HL-60/S4 treated with phorbol 12-myristate 13-acetate at 8.2 ng/mL for 4 days and 3 days (cell line): Measurements from ENCODE around the gene NDC1.
"Not testable (repeated sequence)": the region's sequence is repeated elsewhere in the genome, so short reads cannot be mapped to it uniquely, and the experiment has no call there.

ENCODE experiments used
- in situ Hi-C: fragments of 300-500 bp; cut with MboI; formaldehyde crosslinking; loops from 2 replicates; pipeline ENCODE4 v1.15.0; 2022; ENCODE audit warnings: low sequenced_read_pairs

NDC1 gene

GRCh38 chr1:53826367-53826766, 11.7 kb downstream of the NDC1 start:
- in situ Hi-C loops, result no loop called here

GRCh38 chr1:53825306-53825705, 12.8 kb downstream of the NDC1 start:
- in situ Hi-C loops, result no loop called here

GRCh38 chr1:53822931-53823330, 15.2 kb downstream of the NDC1 start:
- in situ Hi-C loops, result no loop called here

- in situ Hi-C loops, result no loop called here
Observed at GRCh38 chr1:53821380-53821779, 16.7 kb downstream of the NDC1 start.

- in situ Hi-C loops, result no loop called here
Observed at GRCh38 chr1:53819387-53819786, 18.7 kb downstream of the NDC1 start.

GRCh38 chr1:53816584-53816983, 21.5 kb downstream of the NDC1 start:
- in situ Hi-C loops, result not testable (repeated sequence)

GRCh38 chr1:53815484-53815883, 22.6 kb downstream of the NDC1 start:
- in situ Hi-C loops, result not testable (repeated sequence)

- in situ Hi-C loops, result no loop called here
Observed at GRCh38 chr1:53811414-53811851, 26.7 kb downstream of the NDC1 start.

GRCh38 chr1:53810497-53810896, 27.6 kb downstream of the NDC1 start:
- in situ Hi-C loops, result no loop called here

GRCh38 chr1:53810007-53810406, 28.1 kb downstream of the NDC1 start:
- in situ Hi-C loops, result no loop called here

- in situ Hi-C loops, result no loop called here
Observed at GRCh38 chr1:53807916-53808315, 30.2 kb downstream of the NDC1 start.

GRCh38 chr1:53804791-53805505, 33.1 kb downstream of the NDC1 start:
- in situ Hi-C loops, result no loop called here

- in situ Hi-C loops, result no loop called here
Observed at GRCh38 chr1:53804181-53804580, 33.9 kb downstream of the NDC1 start.

GRCh38 chr1:53800621-53801020, 37.5 kb downstream of the NDC1 start:
- in situ Hi-C loops, result no loop called here

- in situ Hi-C loops, result no loop called here
Observed at GRCh38 chr1:53799141-53799540, 39.0 kb downstream of the NDC1 start.

- in situ Hi-C loops, result no loop called here
Observed at GRCh38 chr1:53792806-53793205, 45.3 kb downstream of the NDC1 start.

GRCh38 chr1:53787655-53788054, 50.4 kb downstream of the NDC1 start:
- in situ Hi-C loops, result no loop called here

- in situ Hi-C loops, result no loop called here
Observed at GRCh38 chr1:53783056-53783455, 55.0 kb downstream of the NDC1 start.

- in situ Hi-C loops, result no loop called here
Observed at GRCh38 chr1:53781654-53782053, 56.4 kb downstream of the NDC1 start.

- in situ Hi-C loops, result no loop called here
Observed at GRCh38 chr1:53777272-53777671, 60.8 kb downstream of the NDC1 start.

- in situ Hi-C loops, result no loop called here
Observed at GRCh38 chr1:53771648-53772047, 66.4 kb downstream of the NDC1 start.

GRCh38 chr1:53769780-53770179, 68.3 kb downstream of the NDC1 start:
- in situ Hi-C loops, result no loop called here

- in situ Hi-C loops, result no loop called here
Observed at GRCh38 chr1:53769184-53769583, 68.9 kb downstream of the NDC1 start.
